ENCODE results near the gene TUBA4B.
"Not testable (repeated sequence)": the region's sequence is repeated elsewhere in the genome, so short reads cannot be mapped to it uniquely, and the experiment has no call there.

The TUBA4B gene

GRCh38 chr2:219277703-219278654 is 24.9 kb downstream of the TUBA4B start:
- no peak for DNase-seq (ENCODE audit: low read depth)

- no peak for DNase-seq (ENCODE audit: low read depth)
Measured at GRCh38 chr2:219278655-219279150, 25.7 kb downstream of the TUBA4B start.

GRCh38 chr2:219279151-219279915 is 26.3 kb downstream of the TUBA4B start, which contains the start of gene DNAJB2:
DNAJB2 (plus strand) TSS chr2:219279366; CDS start chr2:219279834, 468 bp downstream.
- peak; percentile 96 for DNase-seq (ENCODE audit: low read depth)

- no peak for DNase-seq (ENCODE audit: low read depth)
Measured at GRCh38 chr2:219279916-219280516, 27.0 kb downstream of the TUBA4B start.

- no peak for DNase-seq (ENCODE audit: low read depth)
Measured at GRCh38 chr2:219280651-219281050, 27.6 kb downstream of the TUBA4B start.

GRCh38 chr2:219281588-219281987 is 28.5 kb downstream of the TUBA4B start:
- no peak for DNase-seq (ENCODE audit: low read depth)

GRCh38 chr2:219282375-219282774 is 29.3 kb downstream of the TUBA4B start:
- DNase-seq (ENCODE audit: low read depth), result no peak

GRCh38 chr2:219282943-219283581 is 30.0 kb downstream of the TUBA4B start:
- no peak for DNase-seq (ENCODE audit: low read depth)

- DNase-seq (ENCODE audit: low read depth), result no peak
Measured at GRCh38 chr2:219284501-219285372, 31.7 kb downstream of the TUBA4B start.

- no peak for DNase-seq (ENCODE audit: low read depth)
Measured at GRCh38 chr2:219285373-219285735, 32.3 kb downstream of the TUBA4B start.

GRCh38 chr2:219285894-219286425 is 32.9 kb downstream of the TUBA4B start:
- DNase-seq (ENCODE audit: low read depth), result no peak

- no peak for DNase-seq (ENCODE audit: low read depth)
Measured at GRCh38 chr2:219286436-219287115, 33.5 kb downstream of the TUBA4B start.

- DNase-seq (ENCODE audit: low read depth), result not testable (repeated sequence)
Measured at GRCh38 chr2:219287116-219287440, 34.0 kb downstream of the TUBA4B start.

GRCh38 chr2:219287580-219288265 is 34.7 kb downstream of the TUBA4B start:
- no peak for DNase-seq (ENCODE audit: low read depth)

- no peak for DNase-seq (ENCODE audit: low read depth)
Measured at GRCh38 chr2:219289195-219289536, 36.1 kb downstream of the TUBA4B start.

- DNase-seq (ENCODE audit: low read depth), result no peak
Measured at GRCh38 chr2:219289537-219290361, 36.7 kb downstream of the TUBA4B start.

GRCh38 chr2:219290381-219291171 is 37.5 kb downstream of the TUBA4B start:
- DNase-seq (ENCODE audit: low read depth), result no peak

GRCh38 chr2:219291394-219291793 is 38.4 kb downstream of the TUBA4B start:
- no peak for DNase-seq (ENCODE audit: low read depth)

Measured in HS-5 (cell line).